NK-92 treated with Interleukin-12 subunit alpha and Interleukin-12 subunit beta, amount 100 ng/mL, for 24 hours (cell line): ENCODE measurements around the gene MYBPHL.
"Not testable (repeated sequence)": the region's sequence is repeated elsewhere in the genome, so short reads cannot be mapped to it uniquely, and the experiment has no call there.

Experiments used
- DNase-seq: peaks from one replicate; lab custom pipeline; 2025; lab: John Stamatoyannopoulos, UW

Gene MYBPHL

DNA sequence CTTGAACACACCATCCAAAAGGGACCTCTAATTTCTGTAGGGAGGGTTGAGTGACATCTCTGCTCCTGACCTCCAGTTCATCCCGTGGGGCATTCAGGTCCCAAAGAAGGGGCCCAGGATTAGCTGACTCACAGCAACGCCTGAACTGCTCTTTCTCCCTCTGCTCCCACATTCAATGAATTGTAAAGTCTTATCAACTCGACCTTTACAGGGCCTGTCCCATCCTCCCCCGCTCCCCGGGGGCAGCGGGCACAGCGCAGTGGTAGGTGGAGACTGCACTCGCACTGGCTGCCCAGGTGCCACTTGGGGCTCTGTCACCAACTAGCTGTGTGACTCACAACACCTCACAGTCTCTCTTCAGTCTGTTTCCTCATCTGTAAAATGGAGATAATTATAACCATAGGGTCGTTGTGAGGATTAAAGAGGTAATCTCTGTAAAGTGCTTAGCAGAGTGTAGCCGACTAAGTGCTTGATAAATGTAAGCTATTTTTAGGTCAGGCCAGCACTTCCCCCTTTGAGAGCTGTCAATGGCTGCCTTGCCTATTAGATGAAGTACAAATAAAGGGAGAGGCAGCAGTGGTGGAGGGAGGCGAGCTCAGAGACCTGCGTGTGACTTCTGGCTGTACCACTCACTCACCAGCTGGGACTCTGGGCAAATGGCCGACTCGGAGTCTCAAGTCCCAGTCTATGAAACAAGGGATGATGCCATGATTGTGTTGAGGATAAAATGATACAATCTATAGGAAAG is 637 bp upstream of the MYBPHL start:
- DNase-seq = no peak

DNA sequence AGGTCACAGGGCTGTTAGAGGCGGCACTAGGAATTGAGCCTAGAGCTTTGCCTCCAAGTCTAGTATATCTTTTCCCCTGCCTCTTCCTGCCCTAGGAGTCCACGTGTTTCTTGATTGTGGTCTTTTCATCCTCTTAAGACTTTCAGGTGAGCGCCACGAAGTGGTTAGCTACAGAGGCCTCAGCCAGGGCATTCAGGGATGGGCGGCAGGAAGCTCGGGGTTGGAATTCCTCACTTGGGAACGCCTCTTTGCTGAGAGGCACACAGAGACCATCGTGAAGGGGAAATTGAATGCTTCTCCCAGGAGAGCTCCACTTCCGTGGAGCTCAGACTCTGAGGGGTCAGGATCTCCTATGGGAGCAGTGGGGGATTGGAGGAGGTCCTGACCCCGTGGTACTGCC is 820 bp downstream of the MYBPHL start:
- not testable (repeated sequence) for DNase-seq

DNA sequence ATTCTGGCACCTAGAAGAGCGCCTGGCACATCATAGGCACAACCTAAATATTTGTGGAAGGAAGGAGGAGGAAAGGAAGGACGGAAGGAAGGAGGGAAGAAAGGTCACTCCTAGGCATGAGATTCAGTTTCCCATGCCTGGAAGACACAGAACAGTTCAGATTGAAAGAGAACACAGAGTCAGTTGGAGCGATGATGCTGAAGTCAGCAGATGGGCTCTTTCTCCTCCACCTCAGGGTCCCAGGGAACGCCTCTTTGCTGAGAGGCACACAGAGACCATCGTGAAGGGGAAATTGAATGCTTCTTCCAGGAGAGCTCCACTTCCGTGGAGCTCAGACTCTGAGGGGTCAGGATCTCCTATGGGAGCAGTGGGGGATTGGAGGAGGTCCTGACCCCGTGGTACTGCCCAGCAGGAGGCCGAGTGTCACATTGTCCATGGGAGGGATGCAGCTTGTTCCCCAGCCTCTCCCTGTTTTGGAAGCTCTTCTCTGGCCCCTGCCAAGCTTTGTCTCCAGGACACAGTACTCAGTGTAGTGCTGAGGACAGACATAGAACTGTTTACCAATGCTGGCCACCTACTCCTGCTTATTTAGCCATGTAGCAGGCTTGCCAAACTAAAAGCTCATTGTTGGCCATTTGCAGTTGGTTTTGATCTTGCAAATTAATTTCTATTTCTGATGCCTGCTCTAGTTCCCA is 2.4 kb downstream of the MYBPHL start:
- DNase-seq = no peak

DNA sequence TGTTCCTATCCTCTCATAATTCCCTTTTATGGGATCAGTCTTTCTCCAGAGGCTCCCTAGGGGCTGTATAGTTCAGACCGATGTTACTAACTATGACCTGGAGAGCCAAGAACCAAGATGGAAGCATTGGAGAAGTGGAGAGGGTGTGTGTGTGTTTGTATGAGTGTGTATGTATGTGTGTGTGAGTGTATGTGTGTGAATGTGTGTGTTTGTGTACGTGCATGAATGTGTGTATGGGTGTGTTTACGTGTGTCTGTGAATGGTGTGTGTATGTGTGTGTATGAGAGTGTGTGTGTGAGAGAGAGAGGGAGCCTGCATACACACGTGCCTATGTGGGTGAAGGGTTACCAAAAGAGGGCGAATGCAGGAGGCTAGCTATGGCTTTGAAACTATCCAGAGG is 4.9 kb downstream of the MYBPHL start:
- DNase-seq = no peak

DNA sequence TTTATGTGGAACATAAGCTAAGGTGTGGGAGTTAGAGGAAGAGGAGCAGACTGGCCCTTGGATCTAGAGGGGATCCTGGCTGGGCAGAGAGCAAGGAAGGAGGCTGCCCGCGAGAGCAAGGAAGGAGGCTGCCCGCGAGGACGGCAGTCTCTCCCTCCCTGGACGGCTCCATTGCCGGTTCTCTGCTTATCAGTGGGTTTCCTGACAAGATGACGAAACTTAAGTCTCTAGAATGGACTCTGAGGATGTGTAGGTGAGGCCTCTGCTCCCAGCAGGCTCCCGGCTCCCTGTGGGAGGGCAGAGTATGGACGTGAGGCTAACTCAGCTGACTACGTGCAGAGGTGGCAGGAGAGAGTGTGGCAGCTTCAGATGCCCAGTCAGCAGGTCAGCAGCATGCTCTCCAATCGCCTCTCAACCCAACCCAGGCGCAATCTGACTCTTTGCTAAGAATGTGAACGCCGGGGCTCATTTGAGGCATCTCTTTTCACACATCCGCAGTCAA is 6.1 kb downstream of the MYBPHL start:
- DNase-seq = no peak

DNA sequence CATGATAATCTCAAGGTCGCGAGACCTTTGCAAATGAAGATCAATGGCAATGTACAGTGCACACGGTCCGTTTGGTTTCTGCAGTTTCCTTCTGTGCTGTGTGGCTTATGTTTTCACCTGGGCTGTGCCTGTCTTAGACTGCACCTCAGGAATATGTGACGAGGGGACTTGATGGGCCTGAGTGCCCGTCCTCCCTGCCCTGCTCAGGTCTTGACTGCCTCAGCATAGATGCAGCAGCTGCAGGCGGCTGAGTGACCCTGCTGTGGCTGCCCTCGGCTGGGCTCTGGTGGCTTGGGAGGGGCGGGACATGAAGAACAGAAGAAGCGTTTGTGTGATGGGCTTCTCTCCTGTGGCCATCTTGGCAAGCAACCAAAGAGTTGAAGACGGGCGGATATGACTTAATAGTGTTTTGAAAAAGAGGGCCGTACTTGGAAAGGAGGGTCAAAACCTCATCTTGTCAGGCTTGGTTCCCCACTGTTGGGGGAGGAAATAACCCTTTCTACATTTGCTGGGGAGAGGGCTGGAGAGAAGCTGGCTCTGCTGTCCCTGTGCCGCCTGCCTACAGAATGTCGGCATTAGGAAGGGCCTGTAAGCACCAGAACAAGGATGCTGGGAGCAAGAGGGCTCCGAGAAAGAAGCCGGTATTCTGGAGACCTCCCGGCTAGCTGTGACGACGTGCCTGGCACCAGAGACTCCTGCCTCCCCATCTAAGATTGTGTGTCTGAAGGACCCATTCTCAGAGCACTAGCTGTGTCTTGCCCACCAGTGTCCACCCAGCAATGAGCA is 7.1 kb downstream of the MYBPHL start:
- DNase-seq = no peak

DNA sequence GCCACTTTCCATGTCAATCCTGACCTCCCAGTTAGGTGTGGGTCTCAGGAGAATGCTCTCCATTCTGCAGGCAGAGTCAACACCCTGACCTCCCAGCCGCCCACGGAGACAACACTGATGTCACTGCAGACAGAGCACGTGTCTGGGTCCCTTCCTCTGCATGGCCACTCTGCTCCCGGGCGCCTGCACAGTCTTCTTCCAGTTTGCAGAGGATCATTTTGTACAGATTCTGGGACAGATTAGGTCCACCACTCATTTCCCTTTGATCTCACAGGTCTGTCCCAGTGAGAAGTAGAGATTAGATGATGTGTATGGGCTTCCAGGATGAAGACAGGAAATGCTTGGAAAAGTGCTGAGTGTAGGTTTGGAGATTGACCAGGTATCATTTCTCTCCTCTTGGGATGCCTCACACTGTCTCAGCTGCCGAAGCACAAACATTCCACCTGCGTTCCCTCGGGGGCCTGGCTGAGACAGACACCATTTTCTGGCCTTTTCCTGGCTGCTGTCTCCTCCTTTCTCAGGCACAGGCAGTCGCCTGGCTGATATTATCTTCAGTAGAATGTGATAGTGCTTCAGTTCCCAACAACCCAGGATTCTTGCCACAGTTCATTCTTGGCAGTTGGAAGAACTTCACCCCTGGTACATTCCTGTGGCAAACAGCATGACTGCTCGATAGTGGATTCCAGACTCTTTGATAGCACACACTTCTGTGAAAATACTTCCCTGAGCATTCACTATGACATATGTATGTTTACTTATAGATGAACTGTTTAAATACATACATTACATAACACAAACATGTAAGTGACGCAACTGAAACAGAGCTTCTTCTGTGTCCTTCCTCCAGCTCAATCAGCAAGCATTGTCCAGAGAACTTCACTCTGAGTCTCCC is 7.9 kb downstream of the MYBPHL start:
- DNase-seq = no peak

DNA sequence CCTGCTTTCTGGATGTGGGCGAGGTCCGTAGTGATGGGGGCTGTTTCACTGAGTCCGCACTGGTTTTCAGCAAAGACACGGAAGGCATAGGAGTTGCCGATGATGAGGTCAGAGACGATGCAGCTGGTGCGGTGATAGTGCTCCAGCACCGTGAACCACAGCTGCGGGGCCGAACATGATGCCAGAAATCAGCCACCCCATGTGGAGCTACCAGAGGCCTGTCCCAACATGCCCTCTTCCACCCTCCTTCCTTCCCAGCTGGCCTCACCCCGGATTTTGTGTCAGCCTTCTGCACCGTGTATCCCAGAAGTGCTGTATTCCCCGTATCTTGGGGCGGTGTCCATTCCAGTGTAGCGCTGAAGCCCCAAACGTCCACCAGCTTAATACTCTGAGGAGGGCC is 10.0 kb downstream of the MYBPHL start:
- no peak for DNase-seq

DNA sequence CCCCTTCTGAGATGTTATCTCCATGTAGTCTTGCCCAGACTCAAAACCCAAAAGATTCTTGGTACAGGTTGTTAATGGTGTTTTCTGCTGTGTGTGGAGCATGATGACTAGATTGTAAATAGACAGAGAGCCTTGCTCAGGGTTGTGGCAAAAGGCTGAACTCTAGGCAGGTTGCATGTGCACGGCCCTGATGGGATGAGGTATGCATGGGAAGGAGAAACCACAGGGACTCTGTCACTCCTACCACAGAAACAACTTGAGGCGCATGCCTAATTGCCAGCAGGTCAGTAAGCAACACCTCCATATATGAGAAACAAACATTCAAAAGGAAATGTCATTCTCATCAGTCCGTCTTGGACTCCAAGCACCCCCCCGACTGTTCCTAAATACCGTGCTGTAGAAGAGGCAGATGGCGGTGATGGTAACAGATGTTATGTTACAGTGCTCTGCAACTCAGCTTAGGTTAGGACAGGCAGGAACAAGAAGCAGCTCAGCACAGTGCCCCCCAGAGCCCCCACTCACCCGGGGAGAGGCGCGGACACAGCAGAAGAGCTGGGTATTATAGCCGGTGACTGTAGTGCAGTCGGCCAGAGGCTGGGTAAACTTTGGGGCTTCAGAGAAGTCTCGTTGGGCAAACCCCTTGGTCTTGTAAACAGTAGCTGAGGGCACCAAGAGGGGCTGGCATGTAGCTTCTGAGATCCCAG is 10.9 kb downstream of the MYBPHL start:
- no peak for DNase-seq

DNA sequence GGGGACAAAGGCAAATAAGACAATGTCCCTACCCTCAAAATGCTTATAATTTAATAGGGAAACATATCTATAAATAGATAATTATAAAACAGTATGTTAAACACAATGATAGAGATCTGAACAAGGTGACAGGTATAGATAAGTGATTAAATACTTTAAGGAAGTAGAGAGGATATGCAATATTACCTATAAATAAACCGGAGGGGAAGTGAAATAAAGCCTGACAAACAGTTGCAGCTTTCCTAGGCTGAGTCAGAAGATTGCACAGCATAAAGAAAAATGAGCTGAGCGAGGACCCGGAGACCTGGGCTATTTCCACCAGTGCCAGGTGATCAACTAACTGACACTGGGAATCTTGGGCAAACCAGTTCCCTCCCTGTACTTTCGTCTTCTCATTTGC is 12.3 kb downstream of the MYBPHL start:
- DNase-seq = no peak

DNA sequence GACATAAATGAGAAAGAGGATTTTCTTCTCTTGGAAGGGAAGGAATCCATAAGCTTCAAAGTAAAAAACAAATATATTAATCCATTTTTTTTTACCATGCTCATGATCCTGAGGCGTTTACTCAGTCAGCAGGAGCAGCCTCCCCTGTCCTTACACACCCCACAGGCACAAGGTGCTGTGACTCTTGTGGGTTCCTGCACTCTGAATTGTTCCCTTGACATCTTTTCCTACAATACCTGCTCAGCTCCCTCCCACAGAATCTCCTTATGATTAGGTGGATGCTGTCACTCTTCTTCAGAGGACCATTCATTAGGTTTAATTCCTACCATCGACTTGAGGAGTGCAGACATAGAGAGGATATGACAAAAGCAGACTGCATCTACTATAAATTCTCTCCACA is 13.8 kb downstream of the MYBPHL start:
- DNase-seq = no peak

DNA sequence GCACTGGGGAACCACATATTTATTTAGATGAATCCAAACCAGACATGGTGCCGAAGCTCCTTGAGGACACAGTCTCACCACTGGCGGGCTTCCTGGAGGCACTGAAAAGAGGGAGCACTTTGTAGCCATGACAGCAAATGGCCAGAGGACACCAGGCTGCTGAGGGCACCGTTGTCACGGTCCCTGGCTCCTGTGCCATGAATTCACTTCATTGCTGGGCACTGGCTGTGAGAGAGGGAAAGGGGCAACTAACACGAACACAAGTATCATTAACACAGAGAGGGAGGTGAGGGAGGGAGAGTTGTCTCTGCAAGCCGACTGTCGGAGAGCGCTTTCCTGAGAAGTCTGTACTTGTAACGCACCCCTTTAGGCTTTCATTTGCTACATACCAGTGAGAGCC is 14.4 kb downstream of the MYBPHL start:
- DNase-seq = no peak

DNA sequence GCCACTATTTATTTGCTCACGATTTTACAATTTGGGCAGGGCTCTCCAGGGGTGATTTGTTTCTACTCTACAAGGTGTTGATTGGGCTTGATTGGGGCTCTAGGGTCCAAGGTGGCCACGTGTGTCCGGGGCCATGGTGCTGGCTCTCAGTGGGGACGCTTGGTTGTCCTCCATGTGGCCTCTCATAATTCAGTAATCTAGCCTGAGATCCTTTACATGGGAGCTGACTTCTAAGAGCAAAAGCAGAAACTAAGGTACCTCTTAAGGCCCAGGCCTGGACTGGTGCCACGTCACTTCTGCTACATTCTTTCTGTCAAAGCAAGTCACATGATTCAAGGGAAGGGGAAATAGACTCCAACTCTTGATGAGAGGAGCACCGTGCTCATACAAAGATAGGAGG is 15.8 kb downstream of the MYBPHL start:
- DNase-seq = no peak

DNA sequence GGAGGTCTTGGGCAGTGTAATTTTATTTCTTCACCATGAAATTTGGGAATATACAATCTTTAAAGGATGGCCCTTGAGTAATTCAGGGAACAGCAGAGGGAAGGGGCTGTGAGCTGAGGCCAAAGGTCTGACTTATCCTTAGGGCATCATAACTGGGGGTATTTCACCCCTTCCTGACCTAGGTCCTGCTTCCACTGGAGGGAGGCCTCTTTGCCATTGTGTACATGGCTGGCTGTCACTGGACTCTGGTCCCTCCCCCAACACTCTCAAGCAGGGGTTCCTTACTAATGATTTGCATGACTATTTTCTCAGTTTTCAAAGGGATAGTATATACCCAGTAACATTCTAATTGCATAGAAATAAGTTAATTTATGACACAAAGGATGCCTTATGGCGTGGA is 16.7 kb downstream of the MYBPHL start:
- DNase-seq = no peak

DNA sequence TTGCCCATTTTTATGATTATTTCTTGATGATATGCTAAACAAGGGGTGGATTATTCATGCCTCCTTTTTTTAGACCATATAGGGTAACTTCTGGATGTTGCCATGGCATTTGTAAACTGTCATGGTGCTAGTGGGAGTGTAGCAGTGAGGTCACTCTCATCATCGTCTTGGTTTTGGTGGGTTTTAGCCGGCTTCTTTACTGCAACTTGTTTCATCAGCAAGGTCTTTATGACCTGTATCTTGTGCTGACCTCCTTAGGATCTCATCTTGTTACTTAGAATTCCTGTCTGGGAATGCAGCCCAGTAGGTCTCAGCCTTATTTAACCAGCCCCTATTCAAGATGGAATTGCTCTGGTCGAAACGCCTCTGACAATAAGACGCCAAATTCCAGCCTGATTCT is 20.0 kb downstream of the MYBPHL start:
- not testable (repeated sequence) for DNase-seq

DNA sequence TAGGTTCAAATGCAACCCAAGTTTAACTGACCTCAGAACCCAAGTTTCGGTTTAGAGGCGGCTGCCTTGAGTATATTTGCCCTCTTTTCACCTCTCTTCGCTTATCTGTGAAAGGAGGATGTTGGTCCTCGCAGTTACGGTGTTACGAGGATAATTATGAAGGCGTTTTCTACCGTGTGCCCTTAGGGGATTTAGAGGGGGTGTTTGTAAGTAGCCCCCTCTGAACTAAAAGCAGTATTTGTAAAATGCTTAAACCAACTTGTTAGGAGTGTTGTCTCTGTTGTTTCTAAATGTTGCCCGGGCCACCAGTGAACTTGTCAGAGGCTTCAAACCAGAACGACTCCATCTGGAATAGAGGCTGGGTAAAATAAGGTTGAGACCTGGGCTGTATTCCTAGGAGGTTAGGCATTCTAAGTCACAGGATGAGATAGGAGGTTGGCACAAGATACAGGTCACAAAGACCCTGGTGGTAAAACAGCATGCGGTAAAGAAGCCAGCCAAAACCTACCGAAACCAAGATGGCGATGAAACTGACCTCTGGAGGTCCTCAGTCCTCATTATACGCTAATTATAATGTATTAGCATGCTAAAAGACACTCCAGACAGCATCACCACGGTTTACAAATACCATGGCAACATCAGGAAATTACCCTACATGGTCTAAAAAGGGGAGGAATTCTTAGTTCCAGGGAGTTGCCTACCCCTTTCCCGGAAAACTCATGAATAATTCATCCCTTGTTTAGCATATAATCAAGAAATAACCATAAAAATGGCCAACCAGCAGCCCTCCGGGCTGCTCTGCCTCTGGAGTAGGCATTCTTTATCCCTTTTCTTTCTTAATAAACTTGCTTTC is 22.8 kb downstream of the MYBPHL start:
- no peak for DNase-seq

DNA sequence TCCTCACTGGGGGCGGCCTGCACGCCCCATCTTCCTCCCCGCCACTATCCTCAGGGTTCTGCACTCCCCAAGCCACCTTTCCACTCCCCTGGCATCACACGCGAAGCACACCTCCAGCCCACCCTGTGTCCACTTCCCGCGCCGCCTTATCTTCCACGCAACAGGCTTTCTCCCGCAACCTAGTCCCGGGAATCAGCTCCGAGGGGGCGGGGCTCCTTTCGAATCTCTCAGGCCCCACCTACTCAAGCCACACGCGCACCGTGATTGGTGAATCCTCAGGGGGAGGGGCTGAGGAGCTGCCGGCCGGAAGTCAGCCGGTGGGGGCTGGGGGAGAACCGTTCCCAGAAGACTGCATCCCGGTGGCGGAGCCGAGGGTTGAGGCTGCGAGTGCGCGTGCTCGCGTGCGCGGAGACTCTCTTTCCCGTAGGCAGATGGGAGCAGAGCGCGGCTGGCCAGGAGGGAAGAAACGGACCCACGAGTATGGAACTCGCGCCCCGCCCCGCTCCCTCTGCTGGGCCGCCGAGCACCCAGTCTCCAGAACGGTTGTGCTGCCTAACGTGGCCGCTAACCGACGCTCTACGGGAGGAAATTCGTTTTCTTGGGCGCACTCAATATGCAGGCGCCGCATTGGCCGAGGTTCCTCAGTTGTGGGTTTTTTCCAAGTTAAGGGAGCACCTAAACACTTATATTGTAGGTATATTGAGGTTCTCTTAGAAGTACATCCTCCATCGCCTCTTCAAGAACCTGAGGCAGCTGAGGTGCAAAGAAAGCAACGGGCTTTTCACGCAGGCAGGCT is 23.7 kb downstream of the MYBPHL start, which contains the start of gene PSRC1:
PSRC1 (minus strand) TSS at position 194 of the 796 bp plus-strand sequence.
- peak; percentile 90 for DNase-seq

DNA sequence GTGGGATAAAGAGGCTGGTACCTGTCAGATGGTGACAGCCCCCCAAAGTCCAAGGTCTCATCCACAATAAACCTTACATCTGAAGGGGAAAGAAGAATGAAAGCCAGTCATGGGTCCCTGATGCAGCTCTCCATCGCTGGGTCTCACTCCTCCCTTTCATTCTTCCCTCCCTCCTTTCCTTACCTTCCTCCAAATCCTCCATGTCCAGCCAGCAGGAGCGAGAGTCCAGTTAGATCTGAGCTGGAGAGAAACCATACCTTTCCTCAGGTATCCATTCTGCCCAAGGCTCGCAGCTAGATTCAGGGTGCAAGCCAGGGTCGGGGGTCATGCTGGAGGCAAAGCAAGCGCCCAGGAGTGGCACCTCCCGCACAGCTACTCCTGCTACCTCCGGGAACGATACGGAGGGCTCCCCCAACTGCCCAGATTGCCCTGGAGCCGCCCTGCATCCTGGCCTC is 24.3 kb downstream of the MYBPHL start:
- DNase-seq = no peak
